H9 (cell line): ENCODE measurements around the gene GIMAP6. TPM values are rescaled to one million over a fixed set of nuclear protein-coding genes. Genes with fewer than 3 reads are reported as not detected.

Source experiments
- DNase-seq: peaks from one replicate; pipeline ENCODE4 v3.0.0-alpha.2; 2017
- H2AFZ ChIP-seq: one replicate; pipeline ENCODE4 v1.6.1; 2013; ENCODE audit warnings: mild to moderate bottlenecking, low read length, control low read depth, moderate library complexity
- H2AK5ac ChIP-seq: 2 replicates; pipeline ENCODE4 v1.6.1; 2013; ENCODE audit warnings: low read length, control low read depth, mixed read lengths; ENCODE audit not compliant: insufficient read length
- H2BK120ac ChIP-seq: one replicate; pipeline ENCODE4 v1.6.1; 2013; ENCODE audit warnings: low read depth, mild to moderate bottlenecking, low read length, control low read depth, inconsistent platforms; ENCODE audit not compliant: poor library complexity, severe bottlenecking
- H2BK12ac ChIP-seq: 2 replicates; pipeline ENCODE4 v1.6.1; 2013; ENCODE audit warnings: low read length, control low read depth, mixed read lengths, low read depth; ENCODE audit not compliant: insufficient read length
- H2BK15ac ChIP-seq: 2 replicates; pipeline ENCODE4 v1.6.1; 2013; ENCODE audit warnings: low read depth, low read length, control low read depth
- H2BK20ac ChIP-seq: one replicate; pipeline ENCODE4 v1.6.1; 2013; ENCODE audit warnings: low read depth, mild to moderate bottlenecking, low read length, control low read depth, inconsistent platforms; ENCODE audit not compliant: poor library complexity, severe bottlenecking
- H2BK5ac ChIP-seq: 2 replicates; pipeline ENCODE4 v1.6.1; 2013; ENCODE audit warnings: low read length, control low read depth, mixed read lengths; ENCODE audit not compliant: insufficient read length
- H3K14ac ChIP-seq: 2 replicates; pipeline ENCODE4 v1.6.1; 2013; ENCODE audit warnings: low read length, control low read depth; ENCODE audit not compliant: insufficient read depth
- H3K18ac ChIP-seq: 2 replicates; pipeline ENCODE4 v1.6.1; 2013; ENCODE audit warnings: low read depth, mild to moderate bottlenecking, mixed read lengths, low read length, control low read depth; ENCODE audit not compliant: insufficient read length
- H3K23ac ChIP-seq: 2 replicates; pipeline ENCODE4 v1.6.1; 2013; ENCODE audit warnings: low read length, control low read depth, mixed read lengths, low read depth; ENCODE audit not compliant: insufficient read length
- H3K23me2 ChIP-seq: 2 replicates; pipeline ENCODE4 v1.6.1; 2013; ENCODE audit warnings: low read depth, mild to moderate bottlenecking, mixed read lengths, low read length, control low read depth; ENCODE audit not compliant: insufficient read length, poor library complexity, severe bottlenecking
- H3K27ac ChIP-seq: 2 replicates; pipeline ENCODE4 v1.5.1; 2013; ENCODE audit warnings: low read length, control low read depth, mixed read lengths, low read depth; ENCODE audit not compliant: insufficient read length
- H3K27me3 ChIP-seq: 2 replicates; pipeline ENCODE4 v1.6.1; 2013; ENCODE audit warnings: low read length, control low read depth, inconsistent platforms; ENCODE audit not compliant: insufficient read depth
- H3K4ac ChIP-seq: 2 replicates; pipeline ENCODE4 v1.6.1; 2013; ENCODE audit warnings: low read depth, mild to moderate bottlenecking, control low read depth, inconsistent platforms, low read length, moderate library complexity
- H3K4me1 ChIP-seq: 2 replicates; pipeline ENCODE4 v1.6.1; 2013; ENCODE audit warnings: low read length, control low read depth, inconsistent platforms; ENCODE audit not compliant: insufficient read depth
- H3K4me2 ChIP-seq: 2 replicates; pipeline ENCODE4 v1.6.1; 2013; ENCODE audit warnings: low read length, control low read depth, mixed read lengths; ENCODE audit not compliant: insufficient read length, insufficient read depth
- H3K56ac ChIP-seq: 2 replicates; pipeline ENCODE4 v1.6.1; 2013; ENCODE audit warnings: low read depth, mild to moderate bottlenecking, mixed read lengths, low read length, control low read depth; ENCODE audit not compliant: insufficient read length
- H3K79me1 ChIP-seq: 2 replicates; pipeline ENCODE4 v1.6.1; 2013; ENCODE audit warnings: low read depth, mild to moderate bottlenecking, moderate library complexity, low read length, control low read depth, inconsistent platforms; ENCODE audit not compliant: insufficient read depth, poor library complexity, severe bottlenecking
- H3K79me2 ChIP-seq: 2 replicates; pipeline ENCODE4 v1.6.1; 2013; ENCODE audit warnings: low read length, control low read depth, inconsistent platforms; ENCODE audit not compliant: insufficient read depth
- H3K9ac ChIP-seq: 2 replicates; pipeline ENCODE4 v1.6.1; 2013; ENCODE audit warnings: low read length, control low read depth, mixed read lengths; ENCODE audit not compliant: insufficient read length; ENCODE audit errors: extremely low read depth
- H3K9me3 ChIP-seq: one replicate; pipeline ENCODE4 v1.6.1; 2013; ENCODE audit warnings: low read depth, low read length, inconsistent platforms; ENCODE audit not compliant: control insufficient read depth
- H3T11ph ChIP-seq: one replicate; pipeline ENCODE4 v1.6.1; 2013; ENCODE audit warnings: mild to moderate bottlenecking, low read length, control low read depth, inconsistent platforms
- H4K20me1 ChIP-seq: one replicate; pipeline ENCODE4 v1.6.1; 2013; ENCODE audit not compliant: control insufficient read depth, insufficient read length, insufficient read depth
- H4K5ac ChIP-seq: 2 replicates; pipeline ENCODE4 v1.6.1; 2013; ENCODE audit warnings: low read depth, mild to moderate bottlenecking, mixed read lengths, low read length, control low read depth; ENCODE audit not compliant: insufficient read length
- H4K8ac ChIP-seq: replicated peaks from 2 replicates; pipeline ENCODE4 v1.6.1; 2013; ENCODE audit warnings: low read length, control low read depth, mixed read lengths, low read depth; ENCODE audit not compliant: insufficient read length
- H4K91ac ChIP-seq: 2 replicates; pipeline ENCODE4 v1.6.1; 2013; ENCODE audit warnings: low read depth, mild to moderate bottlenecking, moderate library complexity, mixed read lengths, low read length, control low read depth; ENCODE audit not compliant: insufficient read length
- H3K27ac Mint-ChIP-seq, 3 experiments: 2 replicates in 2 of 3; 3 replicates in 1 of 3; pipeline ENCODE4 v1.8.0; 2020 to 2021; ENCODE audit warnings: mixed read lengths in 3 of 3, mild to moderate bottlenecking in 1 of 3, moderate library complexity in 1 of 3
- H3K27me3 Mint-ChIP-seq: 2 replicates; pipeline ENCODE4 v1.8.0; 2021; ENCODE audit warnings: low read depth, mild to moderate bottlenecking, moderate library complexity, mixed read lengths
- H3K36me3 Mint-ChIP-seq, 3 experiments: 2 replicates in 2 of 3; 3 replicates in 1 of 3; pipeline ENCODE4 v1.8.0; 2020 to 2021; ENCODE audit warnings: low read depth in 3 of 3, mixed read lengths in 3 of 3; ENCODE audit not compliant: insufficient read depth in 1 of 3
- H3K4me1 Mint-ChIP-seq, 2 experiments: 2 replicates each; pipeline ENCODE4 v1.8.0; 2020; ENCODE audit warnings: mixed read lengths in 2 of 2
- H3K4me3 Mint-ChIP-seq, 2 experiments: 2 replicates in 1 of 2; 3 replicates in 1 of 2; pipeline ENCODE4 v1.8.0; 2020 to 2021; ENCODE audit warnings: mild to moderate bottlenecking in 2 of 2, mixed read lengths in 2 of 2, moderate library complexity in 1 of 2
- H3K9me3 Mint-ChIP-seq, 2 experiments: 2 replicates in 1 of 2; 3 replicates in 1 of 2; pipeline ENCODE4 v1.8.0; 2020; ENCODE audit warnings: mild to moderate bottlenecking in 2 of 2, mixed read lengths in 2 of 2, moderate library complexity in 1 of 2
- CTCF ChIP-seq: fragments of 200-600 bp; sonication (generic); conservative IDR thresholded peaks from 3 replicates; pipeline ENCODE4 v1.8.0; 2021; ENCODE audit warnings: antibody characterized with exemption, mild to moderate bottlenecking
- WGBS: extraction: QIAGEN DNeasy Blood & Tissue Kit; methylation state at CpG from one replicate; pipeline ENCODE4 v1.1.7; 2013; ENCODE audit warnings: missing lambda C conversion rate, low lambda C conversion rate, mixed read lengths; ENCODE audit not compliant: insufficient read length; ENCODE audit errors: extremely low coverage; 5-methylcytosine and 5-hydroxymethylcytosine counted together
- total RNA-seq: library from RNA; stranded (reverse); gene quantifications from 2 replicates; pipeline ENCODE4 v1.2.1, GENCODE V29; 2021

The GIMAP6 gene
- total RNA-seq, 1 experiment from 2014 or later: not detected

DNA sequence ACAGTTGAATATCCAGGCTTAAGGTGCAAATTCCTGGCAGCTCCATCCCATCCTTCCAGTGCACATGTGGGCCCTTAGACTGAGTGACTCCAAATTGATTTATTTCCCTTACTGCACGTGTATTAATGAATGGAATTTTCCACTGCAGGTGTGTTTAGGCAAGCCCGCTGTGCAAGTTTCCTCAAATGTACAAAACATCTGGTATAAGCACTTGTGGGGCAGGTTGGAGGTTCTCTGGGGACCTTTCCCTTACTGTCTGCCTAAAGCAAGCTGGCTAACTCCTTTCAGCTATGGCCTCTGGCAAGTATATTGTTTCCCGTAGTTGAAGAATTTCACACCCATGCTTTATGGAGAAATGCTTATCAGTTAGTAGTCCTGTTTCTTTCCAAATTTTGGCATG is 25.3 kb upstream of the GIMAP6 start:
- no peak overlapping the region for H3K27ac Mint-ChIP-seq
- no peak for DNase-seq
- peaks cover 11 to 18% of the 10 kb centered on the region in 2 experiments for H3K4me1 Mint-ChIP-seq
- Histone ChIP-seq H3K9ac (no peak overlapping the region), H2BK5ac (no peak overlapping the region), H3K56ac (no peak overlapping the region), H3K9me3 (peaks cover 5% of the 10 kb centered on the region), H3K14ac (no peak overlapping the region), H3K4ac (no peak overlapping the region), H3K79me1 (no peaks in the 10 kb centered on the region), H2AFZ (no peak overlapping the region), H3K23ac (no peak overlapping the region), H4K91ac (no peak overlapping the region), H4K20me1 (no peaks in the 10 kb centered on the region), H2BK120ac (no peak overlapping the region), H3T11ph (no peak overlapping the region), H2BK15ac (no peak overlapping the region), H4K5ac (no peak overlapping the region), H3K18ac (no peak overlapping the region), H3K4me2 (no peak overlapping the region), H3K4me1 (no peaks in the 10 kb centered on the region), H3K79me2 (no peaks in the 10 kb centered on the region), H4K8ac (no peak overlapping the region), H3K27me3 (no peaks in the 10 kb centered on the region), H2BK20ac (no peak overlapping the region), H2AK5ac (no peak overlapping the region), H3K23me2 (no peaks in the 10 kb centered on the region), H2BK12ac (no peak overlapping the region), H3K27ac (no peak overlapping the region)
- peaks cover 0 to 12% (median 0%) of the 10 kb centered on the region in 3 experiments; a peak in 4 of 7 replicates for H3K36me3 Mint-ChIP-seq
- no peak for TF ChIP-seq CTCF
- H3K9me3 Mint-ChIP-seq: peaks cover 13 to 32% of the 10 kb centered on the region in 2 experiments
- H3K27me3 Mint-ChIP-seq: peaks cover 65% of the 10 kb centered on the region
- no CpG with 5 or more reads among the region's 3 CpGs for WGBS
- no peak overlapping the region for H3K4me3 Mint-ChIP-seq
